Daoy (cell line): Measurements from ENCODE around the gene COL21A1. TPM values are rescaled to one million over a fixed set of nuclear protein-coding genes. Genes with fewer than 3 reads are reported as not detected.
A peak's percentile ranks its signal among the peaks of the same experiment; 100 is the strongest.
"Not testable (repeated sequence)": the region's sequence is repeated elsewhere in the genome, so short reads cannot be mapped to it uniquely, and the experiment has no call there.

ENCODE experiments used
- DNase-seq: peaks from one replicate; pipeline ENCODE4 v3.0.0-alpha.2; 2015; ENCODE audit warnings: low read depth
- total RNA-seq: library from RNA; depleted of rRNA; stranded (reverse); fragments of >200 nt; shearing (Covaris generic); gene quantifications from 2 replicates; pipeline ENCODE4 v1.2.3, GENCODE V29; 2014

COL21A1 gene
- total RNA-seq, 1 experiment from 2014 or later = 0.06 TPM

GRCh38 chr6:56047931-56048540 is 199.3 kb downstream of the COL21A1 start:
- DNase-seq = no peak

DNA sequence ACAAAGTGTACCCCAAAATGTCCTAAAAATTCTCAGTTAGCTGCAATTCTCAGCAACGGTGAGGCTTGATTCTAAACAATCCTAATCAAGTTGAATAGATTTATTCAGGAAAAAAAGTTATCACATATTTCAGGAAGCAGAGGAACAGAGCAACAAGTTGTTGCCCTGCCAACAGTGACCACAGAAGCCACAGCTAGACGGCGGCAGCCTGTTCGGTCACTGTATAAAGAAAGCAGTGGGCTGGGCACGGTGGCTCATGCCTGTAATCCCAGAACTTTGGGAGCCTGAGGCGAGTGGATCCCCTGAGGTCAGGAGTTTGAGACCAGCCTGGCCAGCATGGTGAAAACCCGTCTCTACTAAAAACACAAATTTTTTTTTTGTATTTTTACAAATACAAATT is 200.8 kb downstream of the COL21A1 start:
- DNase-seq = peak; percentile 92

- DNase-seq = no peak
These were observed 203.6 kb downstream of the COL21A1 start for GRCh38 chr6:56043761-56044160.

DNA sequence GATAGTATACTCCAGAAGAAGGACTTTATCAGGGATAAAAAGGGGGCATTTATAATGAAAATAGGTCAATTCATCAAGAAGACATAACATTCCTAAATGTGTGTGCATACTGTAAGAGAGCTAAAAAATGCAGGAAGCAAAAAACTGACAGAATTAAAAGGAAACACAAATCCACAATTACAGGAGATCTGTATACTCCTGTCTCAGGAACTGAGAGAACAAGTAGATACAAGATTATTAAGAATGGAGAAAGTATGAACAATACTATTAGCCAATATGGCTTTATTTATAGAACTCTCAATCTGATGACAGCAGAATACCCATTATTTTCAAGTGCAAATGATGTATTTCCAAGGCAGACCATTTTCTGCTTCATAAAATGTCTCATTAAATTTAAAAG is 204.3 kb downstream of the COL21A1 start:
- DNase-seq = no peak

- no peak for DNase-seq
These were observed 205.8 kb downstream of the COL21A1 start for GRCh38 chr6:56041591-56041990.

DNA sequence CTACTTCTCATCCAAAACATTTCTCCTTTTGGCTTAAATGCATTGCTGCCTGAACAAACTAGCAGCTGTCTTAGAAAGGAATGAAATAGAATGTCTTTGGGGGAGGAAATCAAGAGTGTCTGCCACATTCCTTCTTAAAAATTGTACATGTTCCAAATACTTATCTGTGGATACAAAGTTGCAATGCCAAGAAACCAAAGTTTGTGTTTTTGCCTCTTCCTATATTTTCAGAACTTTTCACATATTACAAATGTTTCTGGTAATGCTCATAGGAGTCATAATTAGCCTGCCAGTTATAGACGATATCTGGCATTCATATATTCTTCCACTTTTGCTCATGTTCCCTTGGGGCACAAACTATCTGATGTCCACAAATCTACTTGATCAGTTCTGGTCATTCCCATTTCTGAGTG is 206.5 kb downstream of the COL21A1 start:
- no peak for DNase-seq

- DNase-seq = no peak
These were observed 207.2 kb downstream of the COL21A1 start for GRCh38 chr6:56040223-56040622.

- DNase-seq = no peak
These were observed 208.6 kb downstream of the COL21A1 start for GRCh38 chr6:56038764-56039163.

GRCh38 chr6:56037601-56038000 is 209.8 kb downstream of the COL21A1 start:
- no peak for DNase-seq

GRCh38 chr6:56036916-56037600 is 210.3 kb downstream of the COL21A1 start:
- no peak for DNase-seq

DNA sequence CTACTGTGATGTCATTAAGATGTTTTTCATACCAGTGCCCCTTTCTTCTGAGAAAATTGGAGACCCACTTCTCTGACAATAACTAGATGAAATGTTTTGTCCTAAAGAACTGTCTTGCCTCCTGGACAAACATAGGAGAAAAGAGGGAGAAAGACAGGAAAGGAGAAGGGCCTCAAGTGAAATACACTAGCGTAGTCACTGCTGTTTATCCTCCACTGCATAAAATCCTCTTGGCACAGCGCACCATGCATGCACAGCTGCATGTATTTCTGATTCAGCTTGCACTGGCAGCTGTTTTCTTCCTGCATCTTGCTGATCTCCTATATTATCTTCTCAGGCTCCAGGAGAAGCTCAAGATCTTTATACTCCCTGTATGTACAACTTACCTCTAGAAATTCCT is 214.0 kb downstream of the COL21A1 start:
- DNase-seq = no peak

- no peak for DNase-seq
These were observed 214.6 kb downstream of the COL21A1 start for GRCh38 chr6:56032715-56033260.

DNA sequence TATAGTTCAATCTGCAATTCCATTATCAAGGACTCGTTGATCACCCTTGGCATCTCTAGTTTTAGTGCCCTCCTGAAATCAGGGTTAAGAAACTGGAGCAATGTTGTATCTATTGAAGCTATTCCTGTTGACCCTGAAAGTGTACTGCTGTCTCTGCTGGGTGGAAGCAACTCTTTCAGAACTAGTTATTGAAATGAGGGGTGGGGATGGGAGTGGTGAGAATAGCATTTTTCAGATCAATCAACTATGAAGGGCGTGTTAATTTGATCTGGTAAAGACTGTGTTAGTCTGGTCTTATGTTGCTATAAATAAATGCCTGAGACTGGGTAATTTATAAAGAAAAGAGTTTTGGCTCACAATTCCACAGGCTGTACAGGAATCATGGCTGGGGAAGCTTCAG is 219.5 kb downstream of the COL21A1 start:
- DNase-seq = no peak

DNA sequence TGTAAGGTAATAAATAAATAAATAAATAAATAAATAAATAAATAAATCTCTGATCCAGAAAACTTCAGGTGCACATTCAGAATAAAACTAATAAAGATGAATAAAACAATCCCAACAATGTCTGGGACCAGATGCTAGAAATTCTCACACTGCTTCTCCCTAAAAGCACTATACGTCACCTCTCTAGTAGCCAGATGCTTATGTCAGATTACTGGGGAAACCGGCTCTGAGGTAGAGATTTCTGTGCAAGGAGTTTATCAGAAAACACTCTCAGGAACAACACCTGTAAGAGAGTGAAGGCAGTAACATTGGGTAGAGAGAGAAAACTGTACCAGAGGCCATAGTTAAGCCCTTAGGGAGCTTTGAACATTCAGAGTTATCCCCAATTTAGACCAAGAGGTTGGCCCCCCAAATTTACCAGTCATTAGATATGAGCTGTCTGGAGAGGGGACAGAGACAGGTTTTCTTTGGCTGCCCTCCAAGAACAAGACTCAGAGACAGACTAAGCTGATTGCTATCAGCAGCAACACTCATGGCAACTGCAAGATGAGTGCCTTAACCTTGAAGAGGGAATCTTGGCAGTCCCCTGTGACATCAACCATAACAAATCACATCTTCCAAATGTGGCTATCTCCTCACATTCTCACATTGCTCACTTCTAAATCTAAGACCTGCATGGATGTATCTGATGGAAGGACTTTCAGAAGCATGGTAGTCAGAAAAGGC is 220.8 kb downstream of the COL21A1 start:
- DNase-seq = peak; percentile 47

- no peak for DNase-seq
These were observed 221.6 kb downstream of the COL21A1 start for GRCh38 chr6:56025795-56026194.

- no peak for DNase-seq
These were observed 222.4 kb downstream of the COL21A1 start for GRCh38 chr6:56024931-56025330.

- DNase-seq = no peak
These were observed 223.6 kb downstream of the COL21A1 start for GRCh38 chr6:56023829-56024228.

DNA sequence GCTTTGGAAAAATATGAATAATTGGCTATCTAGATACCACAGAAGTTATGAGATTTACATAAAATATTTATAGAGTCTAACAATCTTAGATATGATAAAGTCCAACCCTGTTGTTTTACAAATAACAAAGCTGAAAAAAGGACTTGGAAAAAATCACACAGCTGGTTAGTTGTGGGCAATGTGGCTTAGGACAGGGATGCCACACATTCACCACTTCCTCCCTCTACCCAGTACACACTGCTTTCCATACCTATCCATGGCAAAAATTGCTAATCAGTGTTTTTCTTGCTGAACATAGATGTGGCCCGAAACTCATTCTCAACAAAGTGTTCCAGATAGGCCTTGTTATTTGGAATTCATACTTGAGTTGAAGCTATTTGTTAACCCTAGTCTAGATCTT is 224.7 kb downstream of the COL21A1 start:
- no peak for DNase-seq

GRCh38 chr6:56021943-56022342 is 225.4 kb downstream of the COL21A1 start:
- DNase-seq = peak; percentile 30

GRCh38 chr6:56019973-56020372 is 227.4 kb downstream of the COL21A1 start:
- DNase-seq = no peak

- no peak for DNase-seq
These were observed 230.2 kb downstream of the COL21A1 start for GRCh38 chr6:56017198-56017597.

GRCh38 chr6:56014039-56014438 is 233.3 kb downstream of the COL21A1 start:
- DNase-seq = not testable (repeated sequence)

DNA sequence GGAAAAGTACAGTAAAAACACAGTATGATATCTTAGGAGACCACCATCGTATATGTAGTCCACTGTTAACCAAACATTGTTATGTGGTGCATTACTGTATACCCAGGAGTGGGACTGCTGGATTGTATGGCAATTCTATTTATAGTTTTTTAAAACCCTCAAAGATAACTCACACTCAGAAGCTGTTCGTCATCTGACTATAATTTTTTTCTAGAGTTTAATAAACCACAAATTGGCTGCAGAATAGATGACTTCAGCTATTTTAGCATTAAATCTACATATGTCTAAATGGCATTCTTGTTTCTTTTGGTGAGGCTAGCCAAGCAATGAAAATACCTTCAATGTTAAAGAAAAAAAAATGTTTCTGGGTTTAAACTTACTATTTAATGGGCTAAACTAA is 237.7 kb downstream of the COL21A1 start:
- no peak for DNase-seq
